ENCODE measurements around the gene OPCML.

The OPCML gene

GRCh38 chr11:132773751-132774150, 758.5 kb downstream of the OPCML start:
- H3K27ac ChIP-seq (replicated peaks) = no peak overlapping the region
- TF ChIP-seq GABPA (IDR thresholded peaks at IDR 0.05; ENCODE audit: low read depth) (no peak), REST (IDR thresholded peaks at IDR 0.05; ENCODE audit: insufficient replicate concordance, low read depth) (no peak), SPI1 (IDR thresholded peaks at IDR 0.05; ENCODE audit: borderline replicate concordance, low read depth) (no peak), POLR2AphosphoS5 (IDR thresholded peaks at IDR 0.05; ENCODE audit: low read depth) (no peak)
- TF ChIP-seq, protein P1, sequence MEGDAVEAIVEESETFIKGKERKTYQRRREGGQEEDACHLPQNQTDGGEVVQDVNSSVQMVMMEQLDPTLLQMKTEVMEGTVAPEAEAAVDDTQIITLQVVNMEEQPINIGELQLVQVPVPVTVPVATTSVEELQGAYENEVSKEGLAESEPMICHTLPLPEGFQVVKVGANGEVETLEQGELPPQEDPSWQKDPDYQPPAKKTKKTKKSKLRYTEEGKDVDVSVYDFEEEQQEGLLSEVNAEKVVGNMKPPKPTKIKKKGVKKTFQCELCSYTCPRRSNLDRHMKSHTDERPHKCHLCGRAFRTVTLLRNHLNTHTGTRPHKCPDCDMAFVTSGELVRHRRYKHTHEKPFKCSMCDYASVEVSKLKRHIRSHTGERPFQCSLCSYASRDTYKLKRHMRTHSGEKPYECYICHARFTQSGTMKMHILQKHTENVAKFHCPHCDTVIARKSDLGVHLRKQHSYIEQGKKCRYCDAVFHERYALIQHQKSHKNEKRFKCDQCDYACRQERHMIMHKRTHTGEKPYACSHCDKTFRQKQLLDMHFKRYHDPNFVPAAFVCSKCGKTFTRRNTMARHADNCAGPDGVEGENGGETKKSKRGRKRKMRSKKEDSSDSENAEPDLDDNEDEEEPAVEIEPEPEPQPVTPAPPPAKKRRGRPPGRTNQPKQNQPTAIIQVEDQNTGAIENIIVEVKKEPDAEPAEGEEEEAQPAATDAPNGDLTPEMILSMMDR (IDR thresholded peaks at IDR 0.05; ENCODE audit: insufficient read depth, low read length) = no peak
- no peak for DNase-seq (ENCODE audit: low read depth in 1 of 2, low spot score in 1 of 2)
- H3K4me3 ChIP-seq (replicated peaks; ENCODE audit: insufficient read depth, low read length) = no peak overlapping the region
- peaks cover 2% of the 10 kb centered on the region for H3K27me3 ChIP-seq (ENCODE audit: insufficient read depth, poor library complexity, severe bottlenecking)

GRCh38 chr11:132772703-132773545, 759.4 kb downstream of the OPCML start:
- no peak overlapping the region for H3K27ac ChIP-seq (replicated peaks)
- H3K4me3 ChIP-seq (replicated peaks; ENCODE audit: insufficient read depth, low read length) = no peak overlapping the region
- DNase-seq (ENCODE audit: low read depth in 1 of 2, low spot score in 1 of 2) = no peak
- no peak for TF ChIP-seq SPI1 (IDR thresholded peaks at IDR 0.05; ENCODE audit: borderline replicate concordance, low read depth)
- no peak for TF ChIP-seq REST (IDR thresholded peaks at IDR 0.05; ENCODE audit: insufficient replicate concordance, low read depth)
- TF ChIP-seq, protein P1 (IDR thresholded peaks at IDR 0.05; ENCODE audit: insufficient read depth, low read length) = no peak
- TF ChIP-seq POLR2AphosphoS5 (IDR thresholded peaks at IDR 0.05; ENCODE audit: low read depth) = no peak
- no peak for TF ChIP-seq GABPA (IDR thresholded peaks at IDR 0.05; ENCODE audit: low read depth)
- peaks cover 2% of the 10 kb centered on the region for H3K27me3 ChIP-seq (ENCODE audit: insufficient read depth, poor library complexity, severe bottlenecking)

DNA sequence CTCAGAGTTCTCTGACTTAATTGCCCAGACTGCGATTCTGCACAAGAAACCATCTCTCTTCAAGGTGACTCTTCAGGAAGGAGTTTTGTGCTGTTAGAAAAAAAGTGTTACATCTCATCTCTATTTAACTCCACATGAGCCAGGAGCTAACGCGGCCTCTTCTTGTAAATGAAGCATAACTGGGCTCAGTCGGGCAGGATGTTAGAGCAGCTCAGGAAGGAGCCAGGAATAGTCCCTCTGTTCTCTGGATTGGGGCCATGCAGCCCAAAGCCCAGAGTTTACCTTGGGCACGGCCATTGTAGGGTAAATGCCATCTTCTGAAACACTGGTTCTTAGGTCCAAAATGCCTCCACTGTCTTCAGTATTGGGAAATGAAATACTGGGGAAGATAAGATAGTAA, 760.6 kb downstream of the OPCML start:
- no peak for DNase-seq (ENCODE audit: low read depth in 1 of 2, low spot score in 1 of 2)
- TF ChIP-seq SPI1 (IDR thresholded peaks at IDR 0.05; ENCODE audit: borderline replicate concordance, low read depth) (no peak), POLR2AphosphoS5 (IDR thresholded peaks at IDR 0.05; ENCODE audit: low read depth) (no peak), GABPA (IDR thresholded peaks at IDR 0.05; ENCODE audit: low read depth) (no peak), REST (IDR thresholded peaks at IDR 0.05; ENCODE audit: insufficient replicate concordance, low read depth) (no peak)
- TF ChIP-seq, protein P1 (IDR thresholded peaks at IDR 0.05; ENCODE audit: insufficient read depth, low read length) = no peak
- peaks cover 2% of the 10 kb centered on the region for H3K27me3 ChIP-seq (ENCODE audit: insufficient read depth, poor library complexity, severe bottlenecking)
- H3K27ac ChIP-seq (replicated peaks) = no peak overlapping the region
- no peak overlapping the region for H3K4me3 ChIP-seq (replicated peaks; ENCODE audit: insufficient read depth, low read length)

All from HL-60 (cell line).